Endothelial cell of umbilical vein (primary cell): ENCODE measurements around the gene MCCC1. TPM values are rescaled to one million over a fixed set of nuclear protein-coding genes. Genes with fewer than 3 reads are reported as not detected.

ENCODE experiments used
- BruUV-seq: library from RNA; stranded (reverse); fragments of 400-500 nt; replicated peaks from 2 replicates; lab custom pipeline; 2021; lab: Mats Ljungman, UMichigan
- CTCF ChIA-PET: fragments of 300-600, 350-600 bp; sonication (Branson Sonifier 250); formaldehyde crosslinking; loops from one replicate; lab custom pipeline; 2021; ENCODE audit warnings: antibody characterized with exemption, inconsistent platforms; lab: Charles Lee
- POLR2A ChIA-PET: fragments of 300-600, 350-600 bp; sonication (Branson Sonifier 250); formaldehyde crosslinking; loops from one replicate; lab custom pipeline; 2021; ENCODE audit warnings: antibody characterized with exemption, inconsistent platforms; lab: Charles Lee
- DNase-seq: peaks from one replicate; pipeline ENCODE4 v3.0.0-alpha.2; 2011; ENCODE audit warnings: low read depth, low spot score
- FAIRE-seq: peaks from 2 replicates; lab custom pipeline; 2011; peaks lifted over from hg19 to GRCh38; lab: Jason Lieb, UNC
- H2AFZ ChIP-seq: 2 replicates; pipeline ENCODE4 v1.6.0; 2012; ENCODE audit warnings: low read depth, low read length, control low read depth, inconsistent platforms
- H3K27ac ChIP-seq: 2 replicates; pipeline ENCODE4 v1.5.1; 2011; ENCODE audit warnings: low read depth, mild to moderate bottlenecking, control low read depth, low read length, moderate library complexity; ENCODE audit not compliant: insufficient read depth
- H3K27me3 ChIP-seq, 2 experiments: 2 replicates each; pipeline versions ENCODE4 v1.6.0 to v1.6.1; 2011; ENCODE audit warnings: low read length in 2 of 2, mixed read lengths in 1 of 2; ENCODE audit not compliant: control insufficient read depth in 2 of 2, insufficient read depth in 2 of 2
- H3K36me3 ChIP-seq, 2 experiments: 2 replicates in 1 of 2; 3 replicates in 1 of 2; pipeline ENCODE4 v1.5.1; 2011; ENCODE audit warnings: low read length in 2 of 2, mild to moderate bottlenecking in 1 of 2, moderate library complexity in 1 of 2; ENCODE audit not compliant: control insufficient read depth in 2 of 2, insufficient read depth in 2 of 2; ENCODE audit errors: extremely low read depth in 1 of 2
- H3K4me1 ChIP-seq: 3 replicates; pipeline ENCODE4 v1.5.1; 2011; ENCODE audit warnings: mild to moderate bottlenecking, low read length; ENCODE audit not compliant: control insufficient read depth, insufficient read depth; ENCODE audit errors: extremely low read depth
- H3K4me2 ChIP-seq: 2 replicates; pipeline ENCODE4 v1.6.1; 2011; ENCODE audit warnings: low read length, control low read depth, mixed read lengths; ENCODE audit not compliant: insufficient read depth
- H3K4me3 ChIP-seq, 3 experiments: fragments of 200-600 bp in 1 of 3; sonication (generic), shearing (Covaris generic) in 1 of 3; replicated peaks in 1 of 3; 2 replicates each; pipeline ENCODE4 v1.5.1; 2011 to 2016; ENCODE audit warnings: control low read depth in 3 of 3, low read length in 3 of 3, mild to moderate bottlenecking in 2 of 3, inconsistent platforms in 1 of 3, low read depth in 1 of 3, moderate library complexity in 1 of 3; ENCODE audit not compliant: insufficient read depth in 1 of 3
- H3K79me2 ChIP-seq: 2 replicates; pipeline ENCODE4 v1.6.0; 2012; ENCODE audit warnings: low read length, inconsistent platforms; ENCODE audit not compliant: control insufficient read depth, insufficient read depth
- H3K9ac ChIP-seq: replicated peaks from 2 replicates; pipeline ENCODE3; 2011; ENCODE audit warnings: low read length, control low read depth; ENCODE audit not compliant: insufficient read depth; ENCODE audit errors: extremely low read depth
- H3K9me1 ChIP-seq: replicated peaks from 3 replicates; pipeline ENCODE4 v1.6.0; 2011; ENCODE audit warnings: mild to moderate bottlenecking, low read length; ENCODE audit not compliant: control insufficient read depth, insufficient read depth; ENCODE audit errors: extremely low read depth
- H3K9me3 ChIP-seq: replicated peaks from 2 replicates; pipeline ENCODE4 v1.5.1; 2012; ENCODE audit warnings: low read length, inconsistent platforms; ENCODE audit not compliant: control insufficient read depth, insufficient read depth
- H4K20me1 ChIP-seq: replicated peaks from 2 replicates; pipeline ENCODE3; 2011; ENCODE audit warnings: mild to moderate bottlenecking, low read length; ENCODE audit not compliant: control insufficient read depth, insufficient read depth; ENCODE audit errors: extremely low read depth
- CTCF ChIP-seq, 2 donors: IDR thresholded peaks; 1 replicate in 1 of 2; 2 replicates in 1 of 2; pipeline ENCODE4 v1.5.1; 2011; ENCODE audit warnings: low read length in 2 of 2, mild to moderate bottlenecking in 2 of 2, moderate library complexity in 2 of 2, control low read depth in 1 of 2, inconsistent platforms in 1 of 2, low read depth in 1 of 2; ENCODE audit not compliant: insufficient read depth in 1 of 2; ENCODE audit errors: extremely low read depth in 1 of 2
- EZH2 ChIP-seq: IDR thresholded peaks from 2 replicates; pipeline ENCODE4 v1.6.1; 2012; ENCODE audit warnings: borderline replicate concordance, low read depth, mild to moderate bottlenecking, moderate library complexity, low read length, inconsistent platforms; ENCODE audit not compliant: severe bottlenecking
- FOS ChIP-seq: IDR thresholded peaks from 2 replicates; pipeline ENCODE4 v1.6.1; 2011; ENCODE audit warnings: mild to moderate bottlenecking, low read length, moderate library complexity, borderline replicate concordance; ENCODE audit not compliant: insufficient read depth
- GATA2 ChIP-seq: IDR thresholded peaks from 2 replicates; pipeline ENCODE4 v1.7.0; 2011; ENCODE audit warnings: low read depth, mild to moderate bottlenecking, moderate library complexity, mixed read lengths, low read length; ENCODE audit not compliant: insufficient read length, insufficient read depth
- JUN ChIP-seq: IDR thresholded peaks from 2 replicates; pipeline ENCODE4 v1.6.1; 2011; ENCODE audit warnings: borderline replicate concordance, low read depth; ENCODE audit not compliant: insufficient read length, insufficient read depth
- MAX ChIP-seq: IDR thresholded peaks from 2 replicates; pipeline ENCODE4 v1.6.1; 2011; ENCODE audit not compliant: insufficient read depth, insufficient read length
- MYC ChIP-seq: IDR thresholded peaks from one replicate; pipeline ENCODE4 v1.6.1; 2011; ENCODE audit warnings: mild to moderate bottlenecking, low read depth, low read length
- POLR2A ChIP-seq: IDR thresholded peaks from 2 replicates; pipeline ENCODE4 v1.6.1; 2012; ENCODE audit warnings: low read depth, mild to moderate bottlenecking, control low read depth, low read length
- dilution Hi-C: fragments of 300-500 bp; cut with MboI; formaldehyde crosslinking; loops from one replicate; pipeline ENCODE4 v1.15.0; 2019; ENCODE audit warnings: low sequenced_read_pairs; ENCODE audit not compliant: extremely low pct_ligation_motif_present
- intact Hi-C: fragments of 100-400 bp; cut with micrococcal nuclease; formaldehyde crosslinking; loops from one replicate; pipeline ENCODE4 v1.10.0; 2022
- polyA plus RNA-seq, 4 experiments: library from polyadenylated mRNA; depleted of rRNA in 3 of 4; stranded (reverse) in 3 of 4; unstranded in 1 of 4; fragments of >200 nt; gene quantifications; 2 replicates each; pipeline versions ENCODE4 v1.2.1 to v1.2.3, GENCODE V29; 2011 to 2012; ENCODE audit warnings: missing spikeins in 1 of 4
- total RNA-seq: library from RNA; stranded (reverse); gene quantifications from 2 replicates; pipeline ENCODE4 v1.2.3, GENCODE V29; 2021

MCCC1 gene
- total and polyA plus RNA-seq, 2 donors (not counting 3 experiments of a cell fraction or from before 2014, with no cell fraction given) = 9.2 to 19.7 TPM

GRCh38 chr3:182979103-182979673 is 120.1 kb downstream of the MCCC1 start:
- no peaks in the 10 kb centered on the region for H3K9me3 ChIP-seq
- POLR2A ChIA-PET = interaction anchor here (0.7 kb wide), 1 partner anchor 11 kb away, joined by 3 read pairs; no protein-coding TSS in a partner anchor

GRCh38 chr3:182978387-182978786 is 120.9 kb downstream of the MCCC1 start:
- Histone ChIP-seq H3K27ac (no peak overlapping the region), H4K20me1 (peaks cover 2% of the 10 kb centered on the region), H3K27me3 (no peaks in the 10 kb centered on the region), H3K79me2 (peaks cover 52% of the 10 kb centered on the region), H3K4me3 (no peak overlapping the region), H3K9me3 (no peaks in the 10 kb centered on the region), H3K4me2 (no peak overlapping the region), H3K9ac (no peak overlapping the region), H3K4me1 (peaks cover 15% of the 10 kb centered on the region), H3K9me1 (no peaks in the 10 kb centered on the region), H2AFZ (no peak overlapping the region), H3K36me3 (no peaks in the 10 kb centered on the region)
- dilution Hi-C loops (no loop called here), intact Hi-C loops (no loop called here)
- TF ChIP-seq CTCF (IDR thresholded peaks at IDR 0.05; ENCODE audit: extremely low read depth in 1 of 2, insufficient read depth in 1 of 2, low read depth in 1 of 2, low read length in 2 of 2) (no peak), POLR2A (no peak), FOS (no peak), GATA2 (no peak), MYC (no peak), MAX (no peak)
- FAIRE-seq (no peak), DNase-seq (no peak)
- ChIA-PET CTCF (interaction anchor here (1.1 kb wide), 2 partner anchors 23 to 69 kb away, joined by 3 read pairs; no protein-coding TSS in a partner anchor), POLR2A (interaction anchor here (0.6 kb wide), 1 partner anchor 14 kb away, joined by 3 read pairs; no protein-coding TSS in a partner anchor)
- no TSS peak for BruUV-seq

More at GRCh38 chr3:182979103-182979673, 120.1 kb downstream of the MCCC1 start:
- DNase-seq (peak; percentile 34), FAIRE-seq (peak; percentile 52)
- dilution Hi-C loops = no loop called here
- Histone ChIP-seq H3K27ac (no peak overlapping the region), H3K27me3 (no peaks in the 10 kb centered on the region), H3K36me3 (no peaks in the 10 kb centered on the region), H3K9ac (peak overlapping the region; percentile 84), H2AFZ (no peak overlapping the region), H3K9me1 (no peaks in the 10 kb centered on the region), H3K4me2 (peak overlapping the region; percentile 98), H3K4me1 (peaks cover 15% of the 10 kb centered on the region), H4K20me1 (peaks cover 2% of the 10 kb centered on the region), H3K79me2 (peaks cover 52% of the 10 kb centered on the region), H3K4me3 (peak overlapping the region; percentile 71 to 98 (median 93))
- CTCF ChIA-PET = interaction anchor here (1.1 kb wide), 2 partner anchors 23 to 70 kb away, joined by 3 read pairs; no protein-coding TSS in a partner anchor
- intact Hi-C loops = no loop called here
- BruUV-seq = TSS peak; percentile 60
- no peak for TF ChIP-seq FOS
- TF ChIP-seq MYC = no peak
- no peak for TF ChIP-seq EZH2
- TF ChIP-seq GATA2 = no peak
- TF ChIP-seq JUN = no peak
